Measurements from ENCODE around the gene LMNA. TPM values are rescaled to one million over a fixed set of nuclear protein-coding genes. Genes with fewer than 3 reads are reported as not detected.
A peak's percentile ranks its signal among the peaks of the same experiment; 100 is the strongest.

LMNA gene
- total and polyA plus RNA-seq, 4 donors = 94.3 to 1,067 (median 438) TPM

GRCh38 chr1:156100205-156100995, 14.1 kb upstream of the LMNA start:
- ATAC-seq (ENCODE audit: low FRiP score) = no peak
- 46 to 51% methylated on average over 4 of the region's 4 CpGs for WGBS, 2 donors
- H3K9me3 ChIP-seq (ENCODE audit: control insufficient read depth, low read length) = no peaks in the 10 kb centered on the region
- DNase-seq = no peak
- no peak overlapping the region for H3K4me3 ChIP-seq (ENCODE audit: low read length in 2 of 2)
- H3K27me3 ChIP-seq (ENCODE audit: control insufficient read depth in 1 of 2, insufficient read depth in 2 of 2, low read length in 1 of 2) = no peaks in the 10 kb centered on the region
- H3K36me3 ChIP-seq (ENCODE audit: control insufficient read depth in 1 of 2, insufficient read depth in 2 of 2, low read length in 1 of 2) = no peaks in the 10 kb centered on the region
- H3K4me1 ChIP-seq (ENCODE audit: control insufficient read depth in 1 of 2, insufficient read depth in 2 of 2, low read length in 2 of 2) = no peaks in the 10 kb centered on the region
- peak overlapping the region in 1 of 2 donors; percentile 19 for H3K27ac ChIP-seq (ENCODE audit: low read depth in 1 of 2, low read length in 2 of 2)
- intact Hi-C loops (cut with DNase I) = no loop called here

DNA sequence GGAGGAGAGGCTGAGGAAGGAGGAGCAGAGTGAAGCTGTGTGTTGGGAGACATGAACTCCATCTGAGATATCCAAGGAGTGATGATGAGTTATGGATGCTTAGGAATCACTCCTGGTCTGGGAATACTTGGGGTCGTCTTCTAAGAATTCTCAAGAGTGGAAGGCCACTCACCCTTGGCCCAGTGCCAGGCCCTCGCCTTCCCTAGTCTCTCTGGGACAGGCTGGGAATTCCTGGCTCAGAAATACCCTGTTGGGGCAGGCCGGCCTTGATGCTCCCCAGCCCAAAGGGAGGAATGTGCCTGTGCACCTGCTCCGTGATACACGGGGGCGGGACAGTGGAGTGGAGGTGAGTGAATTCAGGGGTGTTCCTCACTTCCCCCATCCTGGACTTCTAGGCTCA, 12.6 kb upstream of the LMNA start:
- no peaks in the 10 kb centered on the region for H3K9me3 ChIP-seq (ENCODE audit: control insufficient read depth, low read length)
- DNase-seq (peak in 1 of 2 donors; percentile 86), ATAC-seq (ENCODE audit: low FRiP score) (no peak)
- no peaks in the 10 kb centered on the region for H3K36me3 ChIP-seq (ENCODE audit: control insufficient read depth in 1 of 2, insufficient read depth in 2 of 2, low read length in 1 of 2)
- no peaks in the 10 kb centered on the region for H3K27me3 ChIP-seq (ENCODE audit: control insufficient read depth in 1 of 2, insufficient read depth in 2 of 2, low read length in 1 of 2)
- H3K4me1 ChIP-seq (ENCODE audit: control insufficient read depth in 1 of 2, insufficient read depth in 2 of 2, low read length in 2 of 2) = no peaks in the 10 kb centered on the region
- peak overlapping the region in 1 of 2 donors; percentile 4 for H3K27ac ChIP-seq (ENCODE audit: low read depth in 1 of 2, low read length in 2 of 2)
- intact Hi-C loops (cut with DNase I) = no loop called here
- WGBS, 2 donors = 44 to 46% methylated on average over 6 of the region's 6 CpGs
- H3K4me3 ChIP-seq (ENCODE audit: low read length in 2 of 2) = no peak overlapping the region

DNA sequence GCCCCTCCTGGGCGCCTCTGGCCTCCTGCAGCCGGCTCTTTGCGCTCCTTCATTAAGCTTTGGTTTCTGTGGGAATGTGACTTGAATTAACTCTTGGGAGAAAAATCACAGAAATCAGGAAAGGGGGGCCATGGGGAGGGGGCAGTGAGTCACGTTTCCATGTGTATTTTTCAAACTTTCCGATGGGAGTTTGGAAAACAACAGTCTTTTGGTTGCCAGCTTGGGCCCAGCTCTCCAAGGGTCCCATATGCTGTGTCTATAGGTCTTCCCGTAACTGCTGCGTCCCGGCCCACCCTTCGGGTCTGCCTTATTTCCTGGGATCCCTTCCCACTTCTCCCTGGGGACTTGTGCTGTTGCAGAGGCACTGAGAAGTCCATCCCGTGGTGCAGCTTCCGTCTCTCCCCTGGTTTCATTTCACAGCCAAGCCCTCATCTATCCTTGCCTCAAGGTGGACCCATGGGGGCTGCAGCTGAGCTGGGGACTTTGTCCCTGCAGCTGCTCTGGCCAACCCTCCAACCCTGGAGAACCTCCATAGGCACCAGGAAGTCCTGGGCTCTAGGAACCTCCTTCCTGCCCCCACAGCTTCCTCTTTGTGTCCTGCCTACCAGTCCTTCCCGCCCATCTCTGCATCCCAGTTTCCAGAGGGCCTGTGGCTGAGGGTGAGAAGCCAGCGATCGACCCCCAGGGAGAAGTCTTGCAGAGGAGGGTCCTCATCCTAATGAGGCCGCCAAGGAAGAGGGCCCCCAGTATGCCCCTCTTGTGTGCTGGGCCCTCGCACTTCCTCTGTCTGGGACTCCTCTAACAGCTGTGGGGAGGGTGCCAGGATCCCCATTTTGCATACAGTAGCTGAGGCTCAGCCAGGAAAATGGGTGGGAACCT, 11.6 kb upstream of the LMNA start:
- no peaks in the 10 kb centered on the region for H3K27me3 ChIP-seq (ENCODE audit: control insufficient read depth in 1 of 2, insufficient read depth in 2 of 2, low read length in 1 of 2)
- ATAC-seq (ENCODE audit: low FRiP score) (peak; percentile 0), DNase-seq (peak in 1 of 2 donors; percentile 77)
- H3K4me3 ChIP-seq (ENCODE audit: low read length in 2 of 2) = no peak overlapping the region
- intact Hi-C loops (cut with DNase I) = no loop called here
- H3K36me3 ChIP-seq (ENCODE audit: control insufficient read depth in 1 of 2, insufficient read depth in 2 of 2, low read length in 1 of 2) = no peaks in the 10 kb centered on the region
- no peaks in the 10 kb centered on the region for H3K9me3 ChIP-seq (ENCODE audit: control insufficient read depth, low read length)
- peak overlapping the region; percentile 32 to 96 for H3K27ac ChIP-seq (ENCODE audit: low read depth in 1 of 2, low read length in 2 of 2)
- no peaks in the 10 kb centered on the region for H3K4me1 ChIP-seq (ENCODE audit: control insufficient read depth in 1 of 2, insufficient read depth in 2 of 2, low read length in 2 of 2)
- WGBS, 2 donors = 29 to 31% methylated on average over 16 of the region's 16 CpGs

- Histone ChIP-seq H3K4me3 (ENCODE audit: low read length in 2 of 2) (no peak overlapping the region), H3K27ac (ENCODE audit: low read depth in 1 of 2, low read length in 2 of 2) (peak overlapping the region; percentile 32 to 96), H3K27me3 (ENCODE audit: control insufficient read depth in 1 of 2, insufficient read depth in 2 of 2, low read length in 1 of 2) (no peaks in the 10 kb centered on the region), H3K36me3 (ENCODE audit: control insufficient read depth in 1 of 2, insufficient read depth in 2 of 2, low read length in 1 of 2) (no peaks in the 10 kb centered on the region), H3K4me1 (ENCODE audit: control insufficient read depth in 1 of 2, insufficient read depth in 2 of 2, low read length in 2 of 2) (no peaks in the 10 kb centered on the region), H3K9me3 (ENCODE audit: control insufficient read depth, low read length) (no peaks in the 10 kb centered on the region)
- intact Hi-C loops (cut with DNase I) = no loop called here
- peak; percentile 34 for ATAC-seq (ENCODE audit: low FRiP score)
- 19% methylated on average over 8 to 9 of the region's 9 CpGs for WGBS, 2 donors
- peak; percentile 87 to 89 for DNase-seq
Observed at GRCh38 chr1:156103521-156103947, 11.0 kb upstream of the LMNA start.

DNA sequence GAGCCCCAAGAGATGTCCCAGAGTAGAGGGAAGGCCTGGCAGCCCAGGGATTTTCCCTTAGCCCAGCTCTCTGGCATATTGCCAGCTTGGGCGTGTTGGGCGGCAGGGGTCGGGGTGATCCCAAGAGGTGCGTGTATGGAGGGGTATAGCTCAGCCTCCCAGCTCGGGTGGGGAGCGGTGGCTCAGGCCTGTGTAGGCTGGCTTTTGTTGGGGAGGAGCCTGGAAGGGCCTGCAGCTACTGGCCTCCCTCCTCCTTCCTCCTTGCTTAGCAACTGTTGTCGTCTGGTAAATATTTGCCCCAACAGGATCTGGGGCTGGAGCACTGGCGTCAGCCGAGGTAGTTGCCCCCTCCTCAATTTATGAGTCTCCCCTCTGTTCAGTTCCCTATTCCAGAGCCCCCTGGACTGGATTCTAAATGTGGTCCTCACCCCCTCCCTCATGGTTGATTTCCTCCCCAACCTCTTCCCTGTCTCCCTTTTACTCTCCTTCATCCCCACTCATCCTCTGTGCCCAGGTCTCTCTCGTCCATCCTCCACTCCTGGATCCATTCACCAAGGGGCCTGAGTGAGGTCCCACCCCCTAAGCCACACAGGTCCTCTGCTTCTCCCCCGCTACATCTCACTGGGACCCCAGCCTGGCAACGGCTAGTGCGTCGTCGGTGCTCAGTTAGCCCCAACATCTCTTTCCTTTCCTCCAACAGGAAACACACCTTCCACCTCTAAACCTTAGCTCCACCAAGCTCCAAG, 10.3 kb upstream of the LMNA start:
- Histone ChIP-seq H3K36me3 (ENCODE audit: control insufficient read depth in 1 of 2, insufficient read depth in 2 of 2, low read length in 1 of 2) (no peaks in the 10 kb centered on the region), H3K4me1 (ENCODE audit: control insufficient read depth in 1 of 2, insufficient read depth in 2 of 2, low read length in 2 of 2) (no peaks in the 10 kb centered on the region), H3K4me3 (ENCODE audit: low read length in 2 of 2) (no peak overlapping the region), H3K27ac (ENCODE audit: low read depth in 1 of 2, low read length in 2 of 2) (peak overlapping the region; percentile 85 to 96), H3K27me3 (ENCODE audit: control insufficient read depth in 1 of 2, insufficient read depth in 2 of 2, low read length in 1 of 2) (no peaks in the 10 kb centered on the region), H3K9me3 (ENCODE audit: control insufficient read depth, low read length) (no peaks in the 10 kb centered on the region)
- intact Hi-C loops (cut with DNase I) = no loop called here
- peak; percentile 87 for ATAC-seq (ENCODE audit: low FRiP score)
- WGBS, 2 donors = 29 to 30% methylated on average over 15 of the region's 15 CpGs
- DNase-seq = peak; percentile 92 to 94

DNA sequence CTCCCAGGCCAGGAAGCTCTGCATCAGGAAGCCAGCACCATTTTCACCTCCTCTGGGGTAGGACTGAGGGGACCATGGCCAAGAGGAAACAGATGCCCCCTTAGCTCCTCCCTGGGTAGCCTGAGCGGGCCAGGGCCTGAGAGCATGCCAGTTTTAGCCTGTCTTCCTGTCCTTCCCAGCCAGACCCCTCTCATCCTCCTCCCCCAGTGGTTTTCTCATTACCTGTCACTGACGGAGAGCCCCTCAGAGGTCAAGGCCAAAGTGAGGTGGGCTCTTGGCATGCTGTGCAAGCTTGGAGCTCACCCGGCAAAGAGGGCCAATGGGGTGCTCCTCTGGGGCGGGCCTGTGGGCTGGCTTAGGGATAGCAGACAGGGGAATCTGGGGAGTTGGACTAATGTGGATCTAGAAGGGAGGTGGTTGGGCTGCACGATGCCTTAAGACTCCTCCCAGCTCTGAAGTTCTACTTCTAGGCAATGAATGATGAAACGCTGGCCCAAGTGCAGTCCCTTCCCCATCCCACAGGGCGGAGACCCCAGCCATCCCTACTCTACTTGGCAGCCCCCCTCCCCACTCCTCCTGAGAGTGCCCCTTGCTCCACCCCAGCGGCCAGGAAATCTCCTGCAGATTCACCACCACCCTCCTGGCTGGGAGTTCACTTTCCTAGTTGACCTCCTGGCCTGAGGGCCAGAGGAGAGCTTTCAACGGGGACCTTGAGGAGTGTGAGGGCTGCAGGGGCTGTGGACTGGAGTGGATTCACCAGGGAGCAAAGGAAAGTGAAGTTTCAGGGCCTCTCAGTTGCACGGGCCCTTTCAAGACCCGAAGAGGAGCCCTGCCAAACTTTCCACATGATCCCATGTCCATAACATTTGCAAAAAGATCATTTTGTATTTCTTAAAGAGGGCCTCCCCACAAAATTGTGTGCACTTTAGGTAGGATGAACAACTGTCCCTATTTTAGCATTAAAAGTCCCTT, 9.4 kb upstream of the LMNA start:
- H3K4me1 ChIP-seq (ENCODE audit: control insufficient read depth in 1 of 2, insufficient read depth in 2 of 2, low read length in 2 of 2) = no peaks in the 10 kb centered on the region
- H3K9me3 ChIP-seq (ENCODE audit: control insufficient read depth, low read length) = no peaks in the 10 kb centered on the region
- intact Hi-C loops (cut with DNase I) = no loop called here
- peak; percentile 3 for ATAC-seq (ENCODE audit: low FRiP score)
- no peak overlapping the region for H3K4me3 ChIP-seq (ENCODE audit: low read length in 2 of 2)
- peak overlapping the region; percentile 85 to 96 for H3K27ac ChIP-seq (ENCODE audit: low read depth in 1 of 2, low read length in 2 of 2)
- 39 to 50% methylated on average over 11 of the region's 11 CpGs for WGBS, 2 donors
- no peaks in the 10 kb centered on the region for H3K27me3 ChIP-seq (ENCODE audit: control insufficient read depth in 1 of 2, insufficient read depth in 2 of 2, low read length in 1 of 2)
- H3K36me3 ChIP-seq (ENCODE audit: control insufficient read depth in 1 of 2, insufficient read depth in 2 of 2, low read length in 1 of 2) = no peaks in the 10 kb centered on the region
- DNase-seq = peak in 1 of 2 donors; percentile 82

DNA sequence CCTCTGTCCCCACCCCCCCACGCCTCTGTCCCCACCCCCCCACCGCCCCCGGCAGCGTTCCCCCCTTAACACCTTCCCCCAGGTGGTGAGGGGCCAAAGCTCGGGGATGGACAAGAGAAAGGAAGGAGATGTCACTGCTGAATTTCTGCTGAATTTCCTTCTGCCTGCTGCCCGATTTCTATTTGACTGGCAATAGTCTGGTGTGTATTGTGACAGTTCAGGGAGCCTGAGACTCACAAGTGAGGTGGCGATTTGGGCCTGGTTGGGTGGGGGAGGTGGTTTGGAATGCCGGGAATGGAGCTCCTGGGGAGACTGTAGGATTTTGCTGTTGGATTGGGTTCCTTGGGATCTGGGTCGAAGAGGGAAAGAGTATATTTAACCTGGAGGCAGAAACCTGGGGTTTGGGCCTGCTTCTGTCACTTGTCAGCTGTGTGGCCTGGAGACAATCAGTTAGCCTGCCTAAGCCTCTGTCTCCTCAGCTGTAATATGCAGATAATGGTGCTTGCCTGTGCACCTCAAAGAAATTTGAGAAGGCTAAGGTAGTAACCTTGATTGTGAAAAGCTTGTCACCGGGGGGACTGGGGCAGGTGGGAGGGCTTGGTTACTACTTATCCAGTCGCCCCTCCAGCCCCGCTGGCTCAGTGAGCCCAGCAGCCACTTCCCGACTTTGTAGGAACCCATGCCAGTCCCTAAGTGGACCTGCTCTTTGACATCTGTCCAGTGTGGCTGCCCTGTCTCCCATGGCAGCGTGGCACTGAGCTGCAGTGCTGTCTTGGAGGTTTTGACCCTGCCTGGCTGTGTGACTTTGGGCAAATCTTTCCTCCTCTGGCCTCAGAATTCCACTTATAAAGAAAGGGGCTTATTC, 7.7 kb upstream of the LMNA start:
- DNase-seq (peak in 1 of 2 donors; percentile 82), ATAC-seq (ENCODE audit: low FRiP score) (no peak)
- H3K9me3 ChIP-seq (ENCODE audit: control insufficient read depth, low read length) = no peaks in the 10 kb centered on the region
- no peaks in the 10 kb centered on the region for H3K27me3 ChIP-seq (ENCODE audit: control insufficient read depth in 1 of 2, insufficient read depth in 2 of 2, low read length in 1 of 2)
- intact Hi-C loops (cut with DNase I) = loop anchor here in 1 of 2 donors (1.0 kb wide), 1 partner anchor 7 kb away; the partner anchor contains the start of gene LMNA
- WGBS, 2 donors = 18 to 19% methylated on average over 14 of the region's 14 CpGs
- no peaks in the 10 kb centered on the region for H3K4me1 ChIP-seq (ENCODE audit: control insufficient read depth in 1 of 2, insufficient read depth in 2 of 2, low read length in 2 of 2)
- H3K27ac ChIP-seq (ENCODE audit: low read depth in 1 of 2, low read length in 2 of 2) = peak overlapping the region; percentile 93 to 94
- no peaks in the 10 kb centered on the region for H3K36me3 ChIP-seq (ENCODE audit: control insufficient read depth in 1 of 2, insufficient read depth in 2 of 2, low read length in 1 of 2)
- no peak overlapping the region for H3K4me3 ChIP-seq (ENCODE audit: low read length in 2 of 2)

All from aorta (tissue), 5 donors.